Esophagus mucosa (tissue), 1 donor: ENCODE measurements around the gene PYGB. TPM values are rescaled to one million over a fixed set of nuclear protein-coding genes. Genes with fewer than 3 reads are reported as not detected.
"Not testable (repeated sequence)": the region's sequence is repeated elsewhere in the genome, so short reads cannot be mapped to it uniquely, and the experiment has no call there.

Experiments
- ATAC-seq: fragments of 200-7000 bp; cut with Tn5 transposase; one replicate; pipeline ENCODE4 v1.9.1; 2020
- total RNA-seq: library from RNA; stranded (reverse); gene quantifications from one replicate; pipeline ENCODE4 v1.2.4, GENCODE V29; 2023
- donor health status: DM: yes; HTN: yes; CAD: no.

PYGB gene
- total RNA-seq, 1 donor from 2014 or later = 63.1 TPM

DNA sequence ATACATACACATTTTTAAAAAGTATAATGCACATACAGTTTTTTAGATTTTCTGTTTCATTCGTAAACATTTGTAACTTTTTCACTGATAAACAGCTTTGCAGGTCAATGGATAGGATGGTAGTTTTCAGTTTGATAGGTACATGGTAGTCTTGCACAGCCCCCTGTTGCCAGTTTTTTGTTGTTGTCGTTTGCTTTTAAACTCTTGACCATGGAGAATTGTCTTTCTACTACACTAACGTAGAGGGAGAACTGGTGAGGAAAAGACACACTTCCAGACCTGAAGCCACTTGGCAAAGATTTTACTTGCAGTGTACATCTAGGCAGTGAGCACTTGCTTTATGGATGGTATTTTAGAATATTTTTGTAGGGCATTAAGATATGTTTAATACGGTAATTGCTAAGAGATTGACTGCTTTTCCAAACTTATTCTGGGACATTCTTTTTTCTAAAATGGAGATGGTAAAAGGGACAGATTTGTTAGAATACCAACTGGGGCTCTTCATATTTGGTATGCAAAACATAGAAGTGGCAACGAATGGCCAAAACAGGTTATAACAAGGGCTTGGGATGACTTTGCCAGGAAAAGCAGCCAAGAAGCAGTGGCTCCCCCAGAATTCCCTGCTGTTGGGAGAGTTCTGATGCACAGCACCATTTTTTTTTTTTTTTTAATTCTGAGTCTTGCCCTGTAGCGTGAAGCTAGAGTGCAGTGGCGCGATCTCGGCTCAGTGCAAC lies 1.5 kb downstream of the PYGB start:
- no peak for ATAC-seq

DNA sequence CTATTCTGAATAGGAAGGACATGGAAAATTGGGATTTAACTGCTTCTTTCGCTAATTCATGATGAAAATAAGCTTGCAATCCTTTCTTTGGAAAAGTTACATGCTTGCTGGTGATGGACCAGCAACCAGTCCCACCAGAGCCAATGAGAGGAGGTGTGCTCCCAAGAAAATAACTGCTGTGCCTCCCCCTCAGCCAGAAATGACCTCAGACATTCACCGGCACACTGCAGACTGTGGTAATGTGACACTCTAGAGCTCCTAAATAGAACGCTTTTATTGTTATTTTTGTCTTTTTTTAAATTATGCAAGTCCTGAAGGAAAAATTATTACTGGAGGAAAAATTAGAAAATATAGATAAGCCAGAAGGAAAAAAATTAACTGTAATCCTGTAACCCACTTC lies 2.6 kb downstream of the PYGB start:
- ATAC-seq = no peak

DNA sequence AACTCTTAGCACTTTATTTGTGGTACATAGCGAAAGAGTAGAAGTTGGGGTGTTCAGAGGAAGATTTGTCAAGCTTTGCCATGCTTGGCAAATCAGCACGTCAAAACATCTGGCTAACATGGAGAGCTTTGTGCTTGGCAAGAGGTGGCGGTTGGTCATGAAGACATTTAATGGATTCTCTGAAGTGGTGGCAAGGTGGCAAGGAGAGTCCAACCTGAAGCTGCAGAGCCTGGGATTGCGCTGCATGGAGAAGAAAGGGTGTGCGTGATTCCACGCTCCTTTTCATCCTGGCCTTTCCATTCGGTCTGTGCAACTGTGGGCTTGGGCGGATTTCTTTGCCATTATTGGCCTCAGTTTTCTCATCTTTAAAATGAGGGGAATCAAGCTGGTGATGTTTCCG lies 3.1 kb downstream of the PYGB start:
- ATAC-seq = no peak

DNA sequence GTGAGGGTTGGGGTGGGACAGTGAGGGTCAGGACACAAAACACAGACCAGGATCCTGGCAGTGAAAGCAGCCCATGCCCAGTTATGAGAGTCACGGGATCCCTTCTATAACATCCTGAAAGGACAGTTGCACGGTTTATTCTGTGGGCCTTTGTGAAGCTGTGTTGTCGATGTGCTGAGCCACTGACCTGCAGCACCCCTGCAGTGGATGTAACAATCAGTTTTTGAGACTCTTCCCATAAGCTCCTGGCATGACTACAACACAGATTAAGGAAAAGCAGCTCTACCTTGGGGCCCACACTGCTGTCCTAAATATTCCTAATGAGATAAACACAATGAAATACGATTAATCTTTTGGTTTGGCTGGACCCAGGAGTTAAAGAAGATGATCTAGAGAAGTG lies 3.7 kb downstream of the PYGB start:
- no peak for ATAC-seq

DNA sequence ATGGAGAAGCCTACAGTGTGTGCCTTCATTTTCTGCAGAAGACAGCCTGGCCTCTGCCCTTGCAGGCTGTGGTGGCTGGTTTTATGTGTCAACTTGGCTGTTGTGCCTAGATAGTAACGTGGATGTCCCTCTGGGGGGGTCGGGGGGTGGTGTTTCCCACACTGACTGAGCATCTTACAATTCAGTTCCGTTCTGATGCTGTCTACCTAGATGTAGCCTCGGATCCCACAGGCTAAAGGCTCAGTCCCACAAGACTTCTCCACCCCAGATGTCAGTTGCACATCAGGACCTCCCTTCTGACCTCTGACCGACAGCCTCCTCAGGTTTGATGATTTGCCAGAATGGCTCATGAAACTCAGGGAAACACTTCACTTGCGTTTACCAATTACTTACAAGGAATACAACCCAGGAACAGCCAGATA lies 4.4 kb downstream of the PYGB start:
- no peak for ATAC-seq

DNA sequence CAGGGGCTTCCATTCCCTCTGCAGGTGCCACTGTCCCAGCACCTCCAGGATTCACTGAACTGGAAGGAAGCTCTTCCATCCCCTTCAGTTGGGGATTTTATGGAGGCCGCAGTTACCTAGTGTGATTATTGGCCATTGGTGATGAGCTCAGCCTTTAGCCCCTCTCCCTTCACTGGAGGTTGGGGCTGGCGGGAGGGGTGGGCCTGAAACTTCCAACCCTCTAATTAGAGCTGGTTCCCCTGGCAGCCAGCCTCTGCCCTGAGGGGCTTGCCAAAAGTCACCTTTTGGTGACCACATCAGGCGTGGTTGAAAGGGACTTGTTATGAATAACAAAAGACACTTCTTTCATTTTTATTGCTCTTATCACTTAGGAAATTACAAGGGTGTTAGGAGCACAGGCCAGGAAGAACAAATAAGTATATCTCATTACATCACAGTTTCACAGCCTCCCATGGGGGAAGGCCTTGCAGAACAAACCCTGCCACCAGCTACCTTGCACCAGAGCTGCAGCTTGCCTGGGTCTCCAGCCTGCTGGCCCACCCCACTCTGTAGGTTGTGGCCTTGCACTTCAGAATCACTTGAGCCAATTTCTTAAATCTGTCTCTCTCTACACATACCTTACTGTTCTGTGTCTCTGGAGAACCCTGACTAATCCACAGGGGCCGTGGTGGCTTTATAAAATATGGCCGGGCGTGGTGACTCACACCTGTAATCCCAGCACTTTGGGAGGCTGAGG lies 5.0 kb downstream of the PYGB start:
- peak; percentile 6 for ATAC-seq

DNA sequence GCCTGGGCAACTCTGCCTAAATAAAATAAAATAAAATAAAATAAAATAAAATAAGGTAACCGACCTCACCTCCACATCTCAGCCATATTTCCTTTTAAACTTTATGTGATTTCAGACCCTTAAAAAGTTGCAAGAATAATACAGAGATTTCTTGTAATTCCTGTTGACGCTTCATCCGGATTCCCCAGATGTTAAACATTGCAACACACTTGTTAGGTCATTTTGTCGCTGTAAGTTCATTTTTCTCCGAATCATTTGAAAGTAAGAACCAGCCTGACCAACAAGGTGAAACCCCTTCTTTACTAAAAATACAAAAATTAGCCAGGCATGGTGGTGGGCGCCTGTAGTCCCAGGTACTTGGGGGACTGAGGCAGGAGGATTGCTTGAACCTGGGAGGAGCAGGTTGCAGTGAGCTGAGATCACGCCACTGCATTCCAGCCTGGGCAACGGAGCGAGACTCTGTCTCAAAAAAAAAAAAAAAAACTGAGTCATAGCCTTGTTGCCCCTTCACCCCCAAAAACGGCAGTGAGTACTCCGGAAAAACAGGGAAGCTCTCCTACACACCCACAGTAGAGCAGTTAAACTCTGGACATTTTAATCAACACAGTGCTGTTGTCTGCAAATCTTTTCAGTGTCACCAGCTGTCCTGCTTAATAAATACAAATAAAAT lies 5.9 kb downstream of the PYGB start:
- no peak for ATAC-seq

DNA sequence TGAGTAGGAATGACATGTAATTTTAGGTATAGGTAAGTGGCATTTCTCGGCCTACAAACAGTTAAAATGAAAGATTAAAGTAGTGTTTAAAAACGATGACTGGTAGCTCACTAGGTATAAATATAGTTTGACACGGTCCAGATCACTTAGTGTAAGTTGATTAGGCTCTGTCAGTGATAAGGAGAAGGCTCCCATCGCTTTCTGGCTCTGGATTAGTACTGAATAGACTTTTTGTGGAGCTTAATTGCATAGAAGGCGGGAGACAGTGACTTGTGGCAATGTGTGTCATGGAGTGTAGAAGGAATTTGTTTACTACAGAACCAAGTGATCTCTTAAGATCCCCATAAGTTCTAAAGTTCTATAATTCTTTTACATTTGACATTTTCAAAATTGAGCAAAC lies 6.7 kb downstream of the PYGB start:
- no peak for ATAC-seq

DNA sequence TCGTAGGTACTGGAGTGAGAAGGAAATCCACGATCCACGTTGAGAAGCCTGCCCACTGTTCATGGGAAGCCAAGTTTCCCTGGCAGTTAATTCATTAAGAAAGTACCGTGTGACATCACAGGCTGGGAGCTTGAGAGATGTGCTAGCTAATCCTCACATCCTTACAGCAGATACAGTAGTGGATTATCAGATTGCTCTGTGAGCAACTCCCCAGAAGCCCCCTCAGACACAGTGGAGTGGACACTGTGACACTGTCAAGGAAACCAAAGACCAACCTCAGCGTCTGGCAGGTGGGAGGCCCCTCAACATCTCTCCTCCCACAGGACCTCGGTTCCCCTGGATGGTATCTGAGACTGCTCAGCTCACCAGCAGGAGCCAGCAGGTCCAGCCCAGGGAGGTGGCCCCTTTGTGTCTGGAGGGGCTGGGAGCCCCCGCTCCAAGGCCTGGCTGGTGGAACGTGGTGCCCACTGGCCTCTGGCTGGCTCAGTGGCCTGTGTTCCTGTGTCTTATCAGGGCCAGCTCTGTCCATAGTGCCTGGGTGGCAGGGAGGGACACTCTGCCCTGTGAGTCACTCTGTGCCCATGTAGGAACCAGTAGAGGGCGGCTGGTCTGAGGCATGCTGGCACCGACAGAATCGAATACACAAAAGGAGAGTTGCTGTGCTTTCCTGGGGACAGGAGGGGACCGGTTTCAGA lies 7.2 kb downstream of the PYGB start:
- ATAC-seq = peak; percentile 90

DNA sequence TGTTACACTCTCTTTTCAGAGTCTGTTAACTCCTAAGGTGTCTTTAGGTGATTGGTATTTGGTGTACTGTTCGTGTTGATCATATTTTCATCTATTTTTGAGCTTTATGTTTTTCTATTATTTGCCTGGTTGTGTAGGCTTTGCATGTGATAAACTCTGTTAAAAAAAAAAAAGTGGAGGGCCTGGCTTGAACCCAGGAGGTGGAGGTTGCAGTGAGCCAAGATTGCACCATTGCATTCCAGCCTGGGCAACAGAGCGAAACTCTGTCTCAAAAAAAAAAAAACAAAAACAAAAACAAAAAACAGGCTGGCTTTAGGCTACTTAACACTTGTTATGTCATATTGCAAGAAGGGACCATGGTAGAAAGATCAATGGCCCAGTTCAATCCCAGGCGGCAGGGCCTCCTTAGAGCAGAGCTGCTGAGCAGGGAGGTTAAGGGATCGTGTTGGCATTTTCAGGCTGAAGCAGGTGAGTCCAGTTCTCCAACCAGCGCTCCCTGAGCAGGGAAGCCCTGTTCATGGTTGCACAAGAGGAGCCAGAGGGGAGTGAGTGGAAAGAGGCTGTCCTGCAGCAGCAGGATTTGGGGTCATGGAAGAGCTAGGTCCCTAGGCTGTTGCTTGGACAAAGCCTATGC lies 8.5 kb downstream of the PYGB start:
- ATAC-seq = peak; percentile 66

DNA sequence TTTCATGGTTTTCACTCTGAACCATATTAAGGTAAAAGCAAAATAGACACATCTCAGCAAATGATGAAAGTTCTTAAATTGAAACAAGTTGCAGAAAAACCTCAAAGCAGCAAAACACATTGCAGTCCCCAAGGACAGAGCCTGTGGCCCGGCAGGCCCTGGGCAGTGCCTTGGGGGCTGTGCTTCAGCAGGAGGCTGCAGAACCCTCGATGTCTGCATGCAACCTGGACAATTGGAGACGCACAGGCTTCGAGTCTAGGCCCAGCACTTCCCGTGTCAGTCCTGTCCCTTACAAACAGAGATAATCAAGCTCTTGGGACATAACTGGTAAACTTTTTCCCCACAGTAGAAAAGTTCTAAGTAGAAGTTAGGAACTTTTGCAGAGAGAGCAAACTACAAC lies 9.2 kb downstream of the PYGB start:
- ATAC-seq = no peak

DNA sequence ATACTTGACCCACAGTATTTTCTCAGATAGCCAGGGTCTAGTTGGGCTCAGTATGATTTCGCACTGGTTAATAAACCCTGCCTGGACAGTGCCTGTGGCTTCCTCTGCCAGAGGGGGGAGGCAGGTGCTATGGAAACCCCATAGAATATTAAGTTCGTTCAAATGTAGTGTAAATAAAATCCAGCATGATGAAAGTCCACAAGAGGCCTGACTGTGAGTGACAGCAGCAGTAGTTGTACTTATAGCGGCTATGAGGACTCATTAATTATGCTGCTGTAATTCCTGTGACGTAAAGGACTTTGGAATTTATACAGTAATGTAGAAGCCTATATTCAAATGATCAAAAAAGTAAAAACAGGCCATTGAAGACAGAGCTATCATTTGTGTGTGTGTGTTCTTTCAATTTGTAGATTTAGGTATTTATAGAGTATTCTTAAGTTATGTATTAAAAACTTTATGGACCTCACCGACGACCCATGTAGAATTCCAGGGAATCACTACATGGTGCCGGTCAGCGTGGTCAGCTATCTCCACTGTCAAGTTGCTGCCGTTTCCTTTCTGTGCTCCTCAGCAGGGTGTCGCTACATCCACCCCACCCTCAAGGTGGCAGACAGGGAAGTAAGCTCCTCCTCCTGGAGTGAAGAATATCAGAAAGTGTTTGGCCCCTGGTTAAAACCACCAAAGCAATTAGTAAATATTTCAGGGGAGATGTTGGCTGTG lies 10.0 kb downstream of the PYGB start:
- ATAC-seq = no peak

DNA sequence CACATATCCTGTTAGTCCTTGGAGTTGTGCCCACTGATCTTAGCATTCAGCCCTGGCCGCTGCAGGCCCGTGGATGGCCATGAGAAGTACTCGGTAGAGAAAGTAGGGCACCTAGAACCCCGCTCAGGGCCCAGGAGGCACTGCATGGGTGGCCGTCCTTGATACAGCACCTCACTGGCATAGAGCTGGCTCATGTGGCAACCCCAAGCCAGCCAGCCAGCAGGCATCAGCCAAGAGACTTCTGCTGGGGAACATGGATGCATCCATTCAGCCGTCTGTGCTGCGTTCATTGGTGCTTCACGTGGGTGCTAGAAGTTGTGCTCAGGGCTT lies 10.6 kb downstream of the PYGB start:
- ATAC-seq = no peak

DNA sequence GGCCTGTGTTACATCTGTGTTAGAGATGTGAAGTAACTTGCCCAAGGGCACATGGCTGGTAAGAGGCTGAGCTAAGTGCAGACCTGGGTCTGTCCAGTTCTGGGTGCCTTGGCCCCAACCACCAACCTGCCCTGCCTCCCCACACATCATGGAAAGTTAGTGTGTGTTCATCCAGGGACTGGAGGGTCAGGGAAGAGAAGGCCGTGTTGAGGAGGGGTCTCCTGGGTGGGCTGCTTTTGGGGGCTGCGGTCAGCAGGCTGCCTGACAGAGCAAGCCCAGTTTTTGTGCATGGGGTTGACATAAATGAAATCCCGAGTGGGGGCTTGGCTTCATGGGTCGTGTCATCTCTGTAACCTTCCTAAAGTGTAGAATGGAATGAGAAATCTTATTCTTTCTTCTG lies 10.9 kb downstream of the PYGB start:
- ATAC-seq = no peak

DNA sequence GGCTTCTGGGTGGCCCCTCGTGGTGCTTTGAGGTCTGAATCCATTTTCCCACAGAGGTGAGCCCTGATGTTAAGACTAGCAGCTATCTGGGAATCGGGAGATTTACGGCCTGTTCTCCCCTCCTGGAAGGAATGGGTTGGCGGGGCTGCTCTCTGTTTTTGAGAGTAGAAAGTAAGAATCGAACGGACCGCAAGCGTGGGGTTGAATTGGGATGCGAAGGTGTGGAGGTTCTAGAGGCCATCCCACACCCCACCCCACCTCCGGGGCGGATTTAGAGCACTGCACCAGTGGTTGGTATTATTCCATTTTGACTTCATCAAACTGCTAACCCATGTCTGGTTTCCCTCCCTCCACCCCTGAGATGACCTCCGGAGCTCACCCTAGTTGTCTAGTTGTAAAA lies 11.5 kb downstream of the PYGB start:
- ATAC-seq = no peak

DNA sequence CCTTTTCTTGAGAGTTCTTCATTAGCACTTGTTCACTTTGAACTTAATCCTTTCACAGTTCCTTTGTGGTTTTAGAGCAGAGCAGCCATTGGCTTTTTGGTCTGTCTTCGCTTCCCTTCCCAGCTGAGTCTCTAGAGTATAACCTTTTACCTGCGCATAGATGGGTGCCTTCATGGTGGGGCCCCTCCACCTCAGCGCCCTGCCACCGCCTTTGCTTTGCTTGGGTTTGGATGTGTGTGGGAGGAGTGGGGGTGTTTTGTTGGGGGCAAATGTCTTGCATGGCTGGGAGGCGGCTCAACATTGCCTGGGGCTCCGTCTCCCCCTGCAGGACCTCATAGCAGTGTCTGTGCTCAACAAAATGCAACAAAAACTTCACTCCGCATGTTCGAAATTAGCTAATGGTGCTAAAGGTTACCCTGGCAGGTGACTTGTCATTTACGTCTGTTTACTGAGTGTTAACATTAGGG lies 11.9 kb downstream of the PYGB start:
- ATAC-seq = no peak

DNA sequence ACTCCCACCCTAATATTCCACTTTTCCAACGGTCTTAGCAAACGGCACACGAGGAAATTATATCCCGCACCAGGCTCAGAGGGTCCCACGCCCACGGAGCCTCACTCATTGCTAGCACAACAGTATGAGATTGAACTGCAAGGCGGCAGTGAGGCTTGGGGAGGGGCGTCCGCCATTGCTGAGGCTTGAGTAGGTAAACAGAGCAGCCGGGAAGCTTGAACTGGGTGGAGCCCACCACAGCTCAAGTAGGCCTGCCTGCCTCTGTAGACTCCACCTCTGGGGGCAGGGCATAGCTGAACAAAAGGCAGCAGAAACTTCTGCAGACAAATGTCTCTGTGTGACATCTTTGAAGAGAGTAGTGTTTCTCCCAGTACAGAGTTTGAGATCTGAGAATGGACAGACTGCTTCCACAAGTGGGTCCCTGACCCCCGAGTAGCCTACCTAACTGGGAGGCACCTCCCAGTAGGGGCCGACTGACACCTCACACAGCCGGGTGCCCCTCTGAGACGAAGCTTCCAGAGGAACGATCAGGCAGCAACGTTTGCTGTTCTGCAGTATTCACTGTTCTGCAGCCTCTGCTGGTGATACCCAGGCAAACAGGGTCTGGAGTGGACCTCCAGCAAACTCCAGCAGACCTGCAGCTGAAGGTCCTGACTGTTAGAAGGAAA lies 13.0 kb downstream of the PYGB start:
- ATAC-seq = not testable (repeated sequence)

DNA sequence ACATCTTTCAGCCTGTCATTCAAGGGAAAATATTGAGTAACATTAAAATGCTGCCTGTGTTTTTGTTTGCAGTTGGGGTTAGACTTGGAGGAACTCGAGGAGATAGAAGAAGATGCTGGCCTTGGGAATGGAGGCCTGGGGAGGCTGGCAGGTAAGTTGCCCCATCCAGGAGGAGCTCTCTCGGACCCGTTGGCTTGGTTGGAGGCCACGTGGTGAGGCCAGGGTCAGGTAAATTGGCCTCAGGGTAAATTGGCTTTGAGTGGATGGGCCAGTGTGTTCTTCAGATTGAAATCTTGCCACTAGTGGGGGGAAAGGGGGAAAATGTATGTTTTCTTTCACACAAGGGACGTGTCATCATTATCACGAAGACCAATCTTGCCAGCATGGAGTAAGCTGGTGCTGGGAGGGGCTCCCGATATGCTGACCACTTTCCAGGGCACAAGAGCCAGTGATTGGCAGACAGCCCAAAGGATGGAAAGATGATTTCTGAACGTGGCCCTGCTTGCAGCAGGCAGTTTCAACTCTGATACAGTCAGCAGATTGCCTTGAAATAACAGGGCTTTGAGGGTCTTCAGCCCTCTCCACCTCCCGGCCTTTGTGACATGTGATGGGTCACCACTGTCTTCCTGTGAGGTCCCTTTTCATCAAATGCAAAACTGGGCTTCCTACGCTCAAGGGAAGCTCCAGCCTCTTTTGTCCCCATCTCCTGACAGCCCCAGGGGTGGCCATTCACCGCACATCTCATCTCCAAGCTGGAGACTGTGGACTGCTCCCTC lies 21.4 kb downstream of the PYGB start:
- ATAC-seq = no peak

DNA sequence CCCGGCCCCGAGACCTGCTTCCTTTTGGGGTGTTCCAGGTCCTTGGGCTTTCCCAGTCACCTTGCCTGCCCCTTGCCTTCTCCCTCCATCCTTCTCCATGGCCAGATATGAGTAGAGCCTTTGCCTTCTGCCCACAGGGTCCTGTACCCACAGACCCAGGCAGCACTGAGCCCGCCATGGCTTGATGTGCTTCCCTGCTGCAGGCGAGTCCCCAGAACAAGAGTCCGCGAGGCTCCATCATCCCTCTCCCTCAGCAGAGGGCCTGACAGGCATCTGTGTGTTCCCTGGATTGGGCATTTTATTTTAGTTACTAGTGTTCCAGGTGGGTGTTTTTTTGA lies 21.9 kb downstream of the PYGB start:
- ATAC-seq = peak; percentile 16

DNA sequence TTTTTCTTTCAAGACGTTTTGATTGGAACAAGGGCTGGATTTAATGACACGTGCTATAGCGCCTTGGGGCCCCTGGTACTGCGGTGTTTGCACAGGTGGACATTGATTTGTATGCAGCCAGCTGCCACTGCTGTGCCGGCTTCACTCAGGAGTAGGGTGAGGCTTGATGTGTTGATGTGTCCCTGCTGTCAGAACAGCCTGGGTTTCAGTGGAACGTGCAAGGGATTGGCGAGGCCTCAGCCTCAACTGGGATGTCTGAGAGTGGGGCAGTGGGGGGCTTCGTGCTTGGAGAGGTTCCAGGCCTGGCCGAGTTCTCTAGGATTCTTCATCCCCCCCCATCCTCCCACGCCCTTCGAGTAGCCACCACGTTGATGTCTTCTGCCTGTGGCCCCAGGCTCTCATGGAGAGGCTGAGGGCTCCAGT lies 23.0 kb downstream of the PYGB start:
- no peak for ATAC-seq
